HFFc6 (cell line): ENCODE measurements around the gene C11orf58. TPM values are rescaled to one million over a fixed set of nuclear protein-coding genes. Genes with fewer than 3 reads are reported as not detected.

Source experiments
- DNase-seq: peaks from one replicate; pipeline ENCODE4 v3.0.0-alpha.2; 2018
- H3K27ac Mint-ChIP-seq: 2 replicates; pipeline ENCODE4 v1.8.0; 2020; ENCODE audit warnings: mild to moderate bottlenecking, mixed read lengths
- H3K27me3 Mint-ChIP-seq: 2 replicates; pipeline ENCODE4 v1.8.0; 2021; ENCODE audit warnings: mild to moderate bottlenecking, moderate library complexity, mixed read lengths; ENCODE audit not compliant: insufficient read depth
- H3K36me3 Mint-ChIP-seq: 2 replicates; pipeline ENCODE4 v1.8.0; 2021; ENCODE audit warnings: low read depth, mixed read lengths
- H3K4me1 Mint-ChIP-seq: 2 replicates; pipeline ENCODE4 v1.8.0; 2020; ENCODE audit warnings: low read depth, mixed read lengths
- H3K4me3 Mint-ChIP-seq: 2 replicates; pipeline ENCODE4 v1.8.0; 2020; ENCODE audit warnings: mild to moderate bottlenecking, moderate library complexity, mixed read lengths
- H3K9me3 Mint-ChIP-seq: 2 replicates; pipeline ENCODE4 v1.8.0; 2020; ENCODE audit warnings: mild to moderate bottlenecking, mixed read lengths
- total RNA-seq, 6 experiments: library from RNA; stranded (reverse); fragmentation: NEBNext Ultra II Directional; extraction: Animal tissue kit (Norgen Biotek cat#: 25700); gene quantifications; 2 replicates in 1 of 6; 3 replicates in 5 of 6; pipeline ENCODE4 v1.2.3, GENCODE V29; 2021
- TF ChIP-seq, protein P1 (sequence below): fragments of 200-600 bp; sonication (generic); IDR thresholded peaks from 2 replicates; pipeline ENCODE4 v1.5.0; 2021; ENCODE audit warnings: antibody characterized with exemption, mild to moderate bottlenecking

Gene C11orf58
- total RNA-seq, 6 experiments from 2014 or later, result 107 to 166 (median 144) TPM

DNA sequence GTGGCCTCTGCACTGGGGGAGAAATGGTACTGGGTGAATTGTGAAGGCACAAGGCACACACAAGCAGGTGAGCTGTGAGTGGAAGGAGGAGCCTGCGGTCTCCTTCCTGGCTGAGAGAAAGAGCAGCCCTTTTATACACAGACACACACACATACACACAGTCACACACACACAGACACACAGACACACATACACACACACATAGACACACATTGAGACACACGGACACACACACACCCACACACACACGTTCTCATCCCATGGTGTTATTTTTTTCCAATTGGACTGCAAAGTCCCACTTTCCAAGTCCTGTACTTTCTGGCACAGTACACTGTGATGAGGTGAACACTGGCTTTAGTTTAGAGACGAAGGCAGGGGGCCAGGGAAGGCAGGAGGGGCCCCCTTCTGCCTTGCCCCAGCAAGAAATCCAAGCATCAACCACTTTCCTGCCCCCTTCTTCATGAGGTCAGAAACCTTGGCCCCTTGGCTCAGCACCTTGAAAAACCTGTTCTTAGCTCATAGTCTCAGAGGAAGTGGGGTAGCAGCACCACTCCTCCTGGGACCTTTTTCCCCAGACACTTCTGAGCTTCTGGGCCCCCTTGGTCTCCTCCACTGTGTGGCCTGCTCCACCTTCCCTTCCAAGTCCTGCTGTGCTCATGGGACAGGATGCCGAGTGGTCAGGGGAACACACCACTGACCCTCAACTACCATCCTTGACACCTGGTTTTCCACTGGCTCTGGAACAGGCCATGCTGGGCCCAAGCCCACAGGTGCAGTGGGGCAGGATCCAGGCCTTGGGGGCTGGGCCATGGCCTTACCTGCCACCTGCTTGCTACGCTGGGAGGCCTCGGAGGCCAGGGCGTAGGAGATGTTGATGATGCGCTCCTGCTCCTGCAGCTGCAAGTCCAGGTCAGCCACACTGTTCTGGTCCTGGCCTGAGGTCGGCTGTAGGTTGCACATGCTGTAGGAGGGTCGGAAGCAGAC, 43.8 kb downstream of the C11orf58 start:
- peaks cover 2% of the 10 kb centered on the region for H3K27me3 Mint-ChIP-seq
- no peaks in the 10 kb centered on the region for H3K9me3 Mint-ChIP-seq
- TF ChIP-seq, protein P1, sequence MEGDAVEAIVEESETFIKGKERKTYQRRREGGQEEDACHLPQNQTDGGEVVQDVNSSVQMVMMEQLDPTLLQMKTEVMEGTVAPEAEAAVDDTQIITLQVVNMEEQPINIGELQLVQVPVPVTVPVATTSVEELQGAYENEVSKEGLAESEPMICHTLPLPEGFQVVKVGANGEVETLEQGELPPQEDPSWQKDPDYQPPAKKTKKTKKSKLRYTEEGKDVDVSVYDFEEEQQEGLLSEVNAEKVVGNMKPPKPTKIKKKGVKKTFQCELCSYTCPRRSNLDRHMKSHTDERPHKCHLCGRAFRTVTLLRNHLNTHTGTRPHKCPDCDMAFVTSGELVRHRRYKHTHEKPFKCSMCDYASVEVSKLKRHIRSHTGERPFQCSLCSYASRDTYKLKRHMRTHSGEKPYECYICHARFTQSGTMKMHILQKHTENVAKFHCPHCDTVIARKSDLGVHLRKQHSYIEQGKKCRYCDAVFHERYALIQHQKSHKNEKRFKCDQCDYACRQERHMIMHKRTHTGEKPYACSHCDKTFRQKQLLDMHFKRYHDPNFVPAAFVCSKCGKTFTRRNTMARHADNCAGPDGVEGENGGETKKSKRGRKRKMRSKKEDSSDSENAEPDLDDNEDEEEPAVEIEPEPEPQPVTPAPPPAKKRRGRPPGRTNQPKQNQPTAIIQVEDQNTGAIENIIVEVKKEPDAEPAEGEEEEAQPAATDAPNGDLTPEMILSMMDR, result no peak
- DNase-seq, result no peak
- no peak overlapping the region for H3K4me3 Mint-ChIP-seq
- peaks cover 4% of the 10 kb centered on the region for H3K4me1 Mint-ChIP-seq
- no peaks in the 10 kb centered on the region for H3K36me3 Mint-ChIP-seq
- H3K27ac Mint-ChIP-seq, result no peak overlapping the region

DNA sequence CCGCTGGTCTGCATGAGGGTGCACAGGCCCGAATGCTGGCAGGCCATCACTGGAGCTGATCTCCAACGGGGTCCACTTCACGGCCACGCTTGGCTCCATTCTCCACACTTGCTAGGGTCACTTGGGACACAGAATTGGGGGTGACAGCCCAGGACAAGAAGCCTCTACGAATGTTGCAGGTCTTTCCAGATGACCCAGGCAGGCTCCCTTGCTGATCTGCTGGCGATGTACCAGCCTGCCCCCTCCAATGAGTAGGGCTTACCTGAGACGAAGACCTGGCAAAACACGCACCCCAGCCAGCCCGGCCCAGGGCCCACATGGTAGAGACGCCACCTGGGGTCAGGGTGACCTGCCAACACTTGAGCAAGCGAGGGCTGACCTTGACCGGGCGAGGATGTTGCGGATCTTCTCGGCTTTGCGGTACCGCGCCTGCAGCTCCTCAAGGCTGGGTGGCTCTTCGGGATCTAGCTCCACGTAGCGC, 44.9 kb downstream of the C11orf58 start:
- TF ChIP-seq, protein P1, result no peak
- no peak for DNase-seq
- H3K4me1 Mint-ChIP-seq, result peaks cover 15% of the 10 kb centered on the region
- H3K4me3 Mint-ChIP-seq, result no peak overlapping the region
- H3K27me3 Mint-ChIP-seq, result peaks cover 2% of the 10 kb centered on the region
- H3K27ac Mint-ChIP-seq, result no peak overlapping the region
- H3K9me3 Mint-ChIP-seq, result no peaks in the 10 kb centered on the region
- no peaks in the 10 kb centered on the region for H3K36me3 Mint-ChIP-seq

DNA sequence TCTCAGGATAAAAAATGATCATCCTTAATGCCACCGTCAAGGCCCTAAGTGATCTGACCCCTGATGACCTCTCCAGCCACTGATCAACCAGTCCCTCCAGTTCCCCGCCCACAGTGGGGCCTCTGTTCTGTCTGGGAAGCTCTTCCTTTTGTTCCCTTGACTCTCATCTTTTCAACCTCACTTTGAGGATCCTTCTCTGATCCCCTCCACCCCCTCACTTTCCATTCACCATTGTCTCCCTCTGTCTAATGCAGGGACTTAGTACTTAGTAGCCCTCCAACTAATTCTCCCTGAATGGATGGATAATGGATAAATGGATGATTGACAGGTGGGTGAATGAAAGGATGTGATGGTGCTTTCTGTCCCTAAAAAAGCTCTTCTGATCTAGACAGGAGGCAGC, 45.6 kb downstream of the C11orf58 start:
- DNase-seq, result no peak
- no peaks in the 10 kb centered on the region for H3K36me3 Mint-ChIP-seq
- no peak overlapping the region for H3K27ac Mint-ChIP-seq
- H3K27me3 Mint-ChIP-seq, result peaks cover 2% of the 10 kb centered on the region
- peaks cover 23% of the 10 kb centered on the region for H3K4me1 Mint-ChIP-seq
- TF ChIP-seq, protein P1, result no peak
- no peak overlapping the region for H3K4me3 Mint-ChIP-seq
- H3K9me3 Mint-ChIP-seq, result no peaks in the 10 kb centered on the region

DNA sequence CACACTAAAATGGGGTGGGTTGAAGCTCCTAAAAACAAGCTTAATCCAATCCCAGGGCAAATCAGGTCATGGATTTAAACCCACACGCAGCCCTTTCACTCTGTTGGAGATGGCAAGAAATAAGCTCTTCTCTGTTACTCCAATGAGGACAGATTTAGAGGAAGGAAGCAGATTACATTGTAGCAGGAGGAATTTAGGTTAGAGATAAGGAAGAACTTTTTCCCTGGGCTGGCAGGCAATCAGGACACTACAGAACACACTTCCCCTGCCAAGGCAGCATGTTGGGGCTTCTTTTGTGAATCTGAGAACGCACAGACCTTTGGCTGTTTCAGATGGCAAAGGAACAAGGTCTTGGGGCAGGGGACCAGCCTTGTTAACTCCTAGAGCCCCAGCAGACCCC, 46.2 kb downstream of the C11orf58 start:
- Mint-ChIP-seq H3K27me3 (peaks cover 2% of the 10 kb centered on the region), H3K4me3 (no peak overlapping the region), H3K9me3 (no peaks in the 10 kb centered on the region), H3K36me3 (no peaks in the 10 kb centered on the region), H3K4me1 (peaks cover 25% of the 10 kb centered on the region), H3K27ac (no peak overlapping the region)
- TF ChIP-seq, protein P1, result no peak
- DNase-seq, result no peak

DNA sequence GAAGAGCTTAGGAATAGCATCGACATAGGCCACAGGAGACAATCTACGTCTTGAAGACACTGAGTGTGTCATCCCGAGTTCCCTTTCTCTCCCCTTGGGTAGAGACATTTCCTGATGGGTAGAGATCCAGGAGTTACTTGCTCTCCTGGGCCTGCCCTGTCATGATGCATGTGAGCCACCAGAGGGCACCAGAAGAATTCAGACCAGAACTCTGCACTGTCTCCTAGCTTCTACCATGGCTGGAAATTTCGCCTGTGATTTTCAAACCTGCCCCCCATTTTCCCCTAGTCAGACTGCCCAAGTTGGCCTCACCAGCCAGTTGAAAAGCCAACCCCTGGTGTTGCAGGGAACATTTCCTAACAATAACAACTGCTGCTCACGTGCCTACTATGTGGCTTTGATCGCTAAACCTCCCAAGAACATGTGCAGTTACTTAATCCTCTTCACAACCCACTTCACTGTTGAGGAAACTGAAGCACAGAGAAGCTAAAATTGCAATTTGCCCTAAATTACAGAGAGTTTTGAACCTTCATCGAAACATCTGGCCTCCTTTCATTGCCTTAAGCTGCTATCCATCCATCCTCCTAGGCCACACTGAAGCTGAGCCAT, 47.2 kb downstream of the C11orf58 start:
- H3K4me1 Mint-ChIP-seq, result peaks cover 25% of the 10 kb centered on the region
- no peak overlapping the region for H3K4me3 Mint-ChIP-seq
- TF ChIP-seq, protein P1, result peak; percentile 94
- DNase-seq, result peak; percentile 79
- H3K27me3 Mint-ChIP-seq, result peaks cover 2% of the 10 kb centered on the region
- H3K36me3 Mint-ChIP-seq, result no peaks in the 10 kb centered on the region
- H3K9me3 Mint-ChIP-seq, result no peaks in the 10 kb centered on the region
- H3K27ac Mint-ChIP-seq, result no peak overlapping the region
